Mesenteric fat pad (tissue), 1 donor: ENCODE data around the gene SMARCB1. TPM values are rescaled to one million over a fixed set of nuclear protein-coding genes. Genes with fewer than 3 reads are reported as not detected.

Source experiments
- DNase-seq: peaks from one replicate; pipeline ENCODE4 v3.0.0-alpha.2; 2020; ENCODE audit warnings: low spot score
- total RNA-seq: library from RNA; stranded (reverse); fragmentation: NEBNext Ultra II Directional; extraction: Animal tissue kit (Norgen Biotek cat#: 25700); gene quantifications from one replicate; pipeline ENCODE4 v1.2.1, GENCODE V29; 2021
- donor health status: DM: yes; HTN: yes; CAD: no.

Gene SMARCB1
- total RNA-seq, 1 donor from 2014 or later, result 70.7 TPM

DNA sequence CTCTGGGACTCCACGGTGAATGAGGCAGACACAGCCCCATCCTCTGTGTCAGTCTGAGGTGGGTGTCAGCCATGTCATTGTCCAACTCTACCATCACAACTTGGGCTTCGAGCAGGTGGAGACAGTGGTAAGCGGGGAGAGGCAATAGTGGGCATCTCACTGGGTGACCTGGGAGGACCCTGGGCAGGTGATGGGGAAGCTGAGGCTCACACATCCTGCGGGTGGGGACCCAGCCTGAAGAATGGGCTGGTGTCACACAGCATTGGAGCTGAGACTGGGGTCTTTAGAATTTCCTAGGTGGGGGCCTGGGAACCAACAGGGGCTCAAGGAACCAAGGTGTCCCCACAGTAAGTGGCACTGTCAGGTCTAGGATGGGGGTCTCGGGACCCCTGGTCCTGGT, 7.0 kb upstream of the SMARCB1 start:
- DNase-seq, result no peak

GRCh38 chr22:23780146-23780748, 6.5 kb upstream of the SMARCB1 start:
- DNase-seq, result no peak

DNA sequence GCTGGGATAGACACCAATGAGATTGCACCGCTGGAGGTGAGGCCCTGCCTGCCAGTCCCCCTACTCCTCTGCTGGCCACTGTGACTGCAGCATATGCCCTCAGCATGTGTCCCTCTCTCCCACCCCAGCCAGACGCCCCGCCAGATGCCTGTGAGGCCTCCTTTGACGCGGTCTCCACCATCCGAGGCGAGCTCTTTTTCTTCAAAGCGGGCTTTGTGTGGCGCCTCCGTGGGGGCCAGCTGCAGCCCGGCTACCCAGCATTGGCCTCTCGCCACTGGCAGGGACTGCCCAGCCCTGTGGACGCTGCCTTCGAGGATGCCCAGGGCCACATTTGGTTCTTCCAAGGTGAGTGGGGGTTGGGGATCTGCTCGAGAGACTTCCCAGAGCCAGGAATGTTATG, 5.7 kb upstream of the SMARCB1 start:
- DNase-seq, result no peak

GRCh38 chr22:23781511-23782183, 5.1 kb upstream of the SMARCB1 start:
- no peak for DNase-seq

DNA sequence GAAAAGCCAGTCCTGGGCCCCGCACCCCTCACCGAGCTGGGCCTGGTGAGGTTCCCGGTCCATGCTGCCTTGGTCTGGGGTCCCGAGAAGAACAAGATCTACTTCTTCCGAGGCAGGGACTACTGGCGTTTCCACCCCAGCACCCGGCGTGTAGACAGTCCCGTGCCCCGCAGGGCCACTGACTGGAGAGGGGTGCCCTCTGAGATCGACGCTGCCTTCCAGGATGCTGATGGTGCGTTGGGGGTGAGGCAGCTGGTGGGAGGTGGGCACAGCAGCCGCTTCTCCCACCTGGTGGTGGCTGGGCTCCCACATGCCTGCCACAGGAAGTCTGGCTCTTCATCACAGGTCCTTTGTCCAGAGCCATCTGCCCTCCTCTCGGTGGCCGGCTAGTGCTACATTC, 4.5 kb upstream of the SMARCB1 start:
- no peak for DNase-seq

GRCh38 chr22:23782703-23783102, 4.1 kb upstream of the SMARCB1 start:
- DNase-seq, result no peak

DNA sequence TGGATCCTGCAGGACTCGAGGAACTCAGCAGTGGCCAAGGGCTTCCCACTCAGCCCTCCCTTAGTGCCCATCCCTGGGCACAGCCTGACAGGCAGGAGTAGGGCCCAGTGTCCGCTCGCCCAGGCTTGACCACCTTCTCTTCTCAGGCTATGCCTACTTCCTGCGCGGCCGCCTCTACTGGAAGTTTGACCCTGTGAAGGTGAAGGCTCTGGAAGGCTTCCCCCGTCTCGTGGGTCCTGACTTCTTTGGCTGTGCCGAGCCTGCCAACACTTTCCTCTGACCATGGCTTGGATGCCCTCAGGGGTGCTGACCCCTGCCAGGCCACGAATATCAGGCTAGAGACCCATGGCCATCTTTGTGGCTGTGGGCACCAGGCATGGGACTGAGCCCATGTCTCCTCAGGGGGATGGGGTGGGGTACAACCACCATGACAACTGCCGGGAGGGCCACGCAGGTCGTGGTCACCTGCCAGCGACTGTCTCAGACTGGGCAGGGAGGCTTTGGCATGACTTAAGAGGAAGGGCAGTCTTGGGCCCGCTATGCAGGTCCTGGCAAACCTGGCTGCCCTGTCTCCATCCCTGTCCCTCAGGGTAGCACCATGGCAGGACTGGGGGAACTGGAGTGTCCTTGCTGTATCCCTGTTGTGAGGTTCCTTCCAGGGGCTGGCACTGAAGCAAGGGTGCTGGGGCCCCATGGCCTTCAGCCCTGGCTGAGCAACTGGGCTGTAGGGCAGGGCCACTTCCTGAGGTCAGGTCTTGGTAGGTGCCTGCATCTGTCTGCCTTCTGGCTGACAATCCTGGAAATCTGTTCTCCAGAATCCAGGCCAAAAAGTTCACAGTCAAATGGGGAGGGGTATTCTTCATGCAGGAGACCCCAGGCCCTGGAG, 3.3 kb upstream of the SMARCB1 start:
- no peak for DNase-seq

GRCh38 chr22:23784215-23784732, 2.5 kb upstream of the SMARCB1 start:
- DNase-seq, result no peak

DNA sequence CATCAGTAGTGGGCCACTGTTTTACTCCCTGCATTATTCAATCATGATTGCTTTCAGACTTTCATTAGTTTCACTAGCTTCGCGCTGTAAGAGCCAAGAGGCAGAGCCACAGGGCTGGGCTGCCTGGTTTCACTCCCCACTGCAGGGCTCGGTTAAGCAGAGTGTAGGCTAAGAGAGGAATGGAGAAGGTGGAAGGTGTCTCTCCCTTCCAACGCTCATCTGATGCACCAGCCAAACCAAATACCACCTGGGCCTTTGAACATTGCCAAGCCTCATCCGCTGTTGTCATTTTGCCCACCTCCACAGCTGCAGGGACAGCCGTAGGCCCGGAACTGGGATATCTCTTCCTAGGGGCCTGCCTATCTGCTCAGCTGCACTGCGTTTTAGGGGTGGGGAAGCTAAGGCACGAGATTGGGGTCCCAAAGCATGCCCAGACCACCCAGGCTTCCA, 480 bp upstream of the SMARCB1 start:
- DNase-seq, result no peak

DNA sequence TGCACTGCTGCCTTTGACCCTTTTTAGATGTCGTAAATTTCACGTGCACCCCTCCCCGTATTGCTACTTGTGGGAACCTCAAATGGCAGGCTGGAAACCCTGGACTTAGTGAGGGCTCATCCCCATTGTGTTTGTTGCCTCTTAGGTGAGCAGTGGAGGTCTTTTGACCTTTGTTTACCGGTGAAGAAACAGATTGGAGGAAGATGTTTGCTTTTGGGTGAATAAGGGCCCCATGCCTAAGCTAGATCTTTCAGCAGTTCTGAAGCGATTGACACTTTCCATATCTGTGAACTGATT, 782 bp downstream of the SMARCB1 start:
- DNase-seq, result no peak

GRCh38 chr22:23787910-23788309, 1.1 kb downstream of the SMARCB1 start:
- DNase-seq, result no peak

- DNase-seq, result no peak
These were observed 2.4 kb downstream of the SMARCB1 start for GRCh38 chr22:23789121-23789520.

DNA sequence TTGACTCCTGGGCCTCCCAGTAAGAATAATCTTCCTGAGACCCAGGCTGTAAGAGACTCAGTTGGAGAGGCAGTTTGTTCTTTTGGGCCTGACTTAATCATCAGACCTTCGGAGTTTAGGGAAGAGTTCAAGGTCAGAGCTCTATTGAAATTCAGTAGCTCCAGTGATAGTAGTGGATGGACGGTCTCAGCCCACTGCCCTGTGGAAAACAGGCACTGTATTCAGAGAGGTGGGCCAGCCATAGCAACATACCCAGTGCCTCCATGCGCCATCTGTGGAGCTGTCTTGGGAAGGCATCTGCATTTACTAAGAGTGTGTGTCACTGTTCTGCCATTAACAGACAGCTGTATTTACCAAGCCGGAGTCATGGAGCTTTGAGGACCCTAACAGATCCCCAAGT, 2.9 kb downstream of the SMARCB1 start:
- no peak for DNase-seq

DNA sequence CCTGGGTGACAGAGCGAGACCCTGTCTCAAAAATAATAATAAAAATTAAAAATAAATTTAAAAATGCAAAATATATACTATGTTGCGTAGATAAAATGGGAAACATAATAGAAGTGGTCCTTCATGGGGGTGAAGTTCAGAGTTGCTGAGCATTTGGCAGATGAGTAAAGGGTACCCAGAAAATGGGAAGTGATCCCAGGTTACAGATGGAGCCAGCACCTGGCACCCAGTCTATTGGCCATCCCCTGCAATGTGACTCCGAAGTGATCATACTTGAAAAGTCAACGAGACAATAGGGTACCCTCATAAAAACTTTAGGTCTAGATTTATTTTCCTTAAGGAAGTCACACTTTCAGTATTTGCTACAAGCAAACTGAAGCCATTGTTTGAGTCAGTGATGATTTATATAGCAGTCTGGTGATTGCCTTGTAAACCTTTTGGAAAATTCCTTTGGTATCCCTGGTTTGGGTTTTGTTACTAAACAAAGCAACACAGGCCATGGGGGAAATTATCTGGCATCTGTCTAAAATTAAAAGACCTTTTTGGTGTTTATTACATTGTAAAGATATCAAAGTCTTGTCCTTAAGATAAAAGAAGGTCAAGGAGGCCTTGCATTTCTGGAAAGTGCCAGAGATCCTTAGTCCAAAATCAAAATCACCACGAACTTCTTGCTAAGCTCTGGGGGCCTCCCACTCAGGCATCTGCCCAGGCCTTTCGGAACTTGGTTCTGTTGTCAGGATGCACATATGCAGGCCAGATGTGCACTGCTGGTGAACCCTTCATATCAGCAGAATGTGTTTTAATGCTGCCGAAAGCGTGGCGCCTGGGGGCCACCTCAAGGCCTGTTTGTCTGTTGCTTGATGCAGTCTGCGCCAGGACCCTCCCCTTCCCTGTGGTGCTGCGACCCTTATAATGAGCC, 4.3 kb downstream of the SMARCB1 start:
- no peak for DNase-seq

DNA sequence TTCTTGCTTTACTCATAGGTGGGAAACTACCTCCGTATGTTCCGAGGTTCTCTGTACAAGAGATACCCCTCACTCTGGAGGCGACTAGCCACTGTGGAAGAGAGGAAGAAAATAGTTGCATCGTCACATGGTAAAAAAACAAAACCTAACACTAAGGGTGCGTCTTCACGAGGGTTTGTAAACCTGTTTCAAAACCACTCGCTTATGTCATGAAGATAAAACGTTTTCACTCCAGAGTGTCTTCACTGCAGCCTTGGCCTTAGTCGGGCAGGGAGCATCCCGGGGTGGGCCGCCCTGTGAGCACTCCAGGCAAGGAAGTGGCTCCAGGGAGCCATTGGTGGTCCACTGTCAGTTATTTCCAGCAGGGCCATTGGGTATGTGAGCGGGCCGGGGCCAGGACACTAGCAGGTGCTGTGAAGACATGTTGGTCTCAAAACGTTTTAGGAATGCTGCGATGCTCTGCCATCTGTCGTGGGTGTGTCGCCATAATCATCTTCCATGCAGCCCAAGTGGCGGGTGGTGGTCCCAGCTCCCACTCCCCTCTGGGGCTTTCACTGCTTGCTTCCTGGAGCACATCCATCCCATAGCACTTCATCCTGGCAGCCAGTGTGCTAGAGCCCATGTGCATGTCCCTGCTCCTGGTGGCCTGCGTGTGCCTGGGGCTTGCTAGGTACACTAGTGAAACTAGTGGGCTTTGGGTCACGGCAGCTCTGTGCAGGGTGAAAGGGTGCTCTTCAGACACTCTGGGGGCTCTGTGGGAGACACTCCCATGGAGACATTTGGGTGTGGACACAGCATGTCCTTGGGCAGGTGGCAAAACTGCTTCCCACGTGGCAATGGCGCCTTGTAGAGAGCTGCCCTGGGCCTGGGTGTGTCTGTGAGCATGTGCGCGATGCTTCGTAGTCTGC, 5.2 kb downstream of the SMARCB1 start:
- no peak for DNase-seq

DNA sequence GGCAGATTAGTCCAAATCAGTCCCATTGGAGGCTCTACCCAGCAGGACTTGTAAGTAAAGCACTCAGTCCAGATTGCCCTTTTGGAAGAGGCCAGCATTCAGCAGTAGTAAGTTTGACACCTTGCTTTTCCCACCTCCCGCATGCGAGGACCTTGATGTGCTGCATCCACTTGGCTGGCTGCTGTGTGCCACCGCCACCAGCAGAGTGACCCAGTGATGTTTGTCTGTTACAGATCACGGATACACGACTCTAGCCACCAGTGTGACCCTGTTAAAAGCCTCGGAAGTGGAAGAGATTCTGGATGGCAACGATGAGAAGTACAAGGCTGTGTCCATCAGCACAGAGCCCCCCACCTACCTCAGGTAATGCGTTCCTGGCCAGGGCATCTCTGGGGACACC, 6.6 kb downstream of the SMARCB1 start:
- DNase-seq, result no peak

- no peak for DNase-seq
These were observed 9.7 kb downstream of the SMARCB1 start for GRCh38 chr22:23796461-23796860.

- DNase-seq, result no peak
These were observed 13.8 kb downstream of the SMARCB1 start for GRCh38 chr22:23800297-23801237.
